Uterus (tissue), 4 donors: ENCODE results near the gene C15orf61. TPM values are rescaled to one million over a fixed set of nuclear protein-coding genes. Genes with fewer than 3 reads are reported as not detected.

Experiments
- DNase-seq, 2 donors: peaks; one replicate each; pipeline ENCODE4 v3.0.0-alpha.2; 2019 to 2020
- H3K27ac ChIP-seq, 2 donors: fragments of 200-600 bp; sonication (generic); 1 replicate in 1 of 2; 2 replicates in 1 of 2; pipeline ENCODE4 v1.5.1; 2016 to 2018
- H3K27me3 ChIP-seq, 2 donors: fragments of 200-600 bp; sonication (generic); one replicate each; pipeline ENCODE4 v1.5.1; 2018 to 2019; ENCODE audit warnings: control low read depth in 1 of 2
- H3K36me3 ChIP-seq, 2 donors: fragments of 200-600 bp; sonication (generic); one replicate each; pipeline ENCODE4 v1.5.1; 2019; ENCODE audit warnings: control low read depth in 1 of 2
- H3K4me1 ChIP-seq, 2 donors: fragments of 200-600 bp; sonication (generic); one replicate each; pipeline ENCODE4 v1.5.1; 2018 to 2019; ENCODE audit warnings: control low read depth in 1 of 2
- H3K4me3 ChIP-seq, 2 donors: fragments of 200-600 bp; sonication (generic); 1 replicate in 1 of 2; 2 replicates in 1 of 2; pipeline ENCODE4 v1.5.1; 2018 to 2019; ENCODE audit warnings: mild to moderate bottlenecking in 1 of 2
- H3K9me3 ChIP-seq, 2 donors: fragments of 200-600 bp; sonication (generic); one replicate each; pipeline ENCODE4 v1.5.1; 2019; ENCODE audit warnings: control low read depth in 1 of 2
- CTCF ChIP-seq, 4 experiments: fragments of 200-600 bp in 2 of 4; fragments of 450-650 bp in 2 of 4; sonication (generic) in 2 of 4; IDR thresholded peaks; one replicate each; pipeline ENCODE4 v1.5.1; 2016 to 2019; ENCODE audit warnings: antibody characterized with exemption in 4 of 4, mild to moderate bottlenecking in 2 of 4, moderate library complexity in 1 of 4
- POLR2A ChIP-seq, 2 donors: fragments of 450-650 bp; IDR thresholded peaks; one replicate each; pipeline ENCODE4 v1.6.1; 2016; ENCODE audit warnings: antibody characterized with exemption in 2 of 2, mild to moderate bottlenecking in 1 of 2, moderate library complexity in 1 of 2
- intact Hi-C: fragments of 100-400 bp; cut with DNase I; formaldehyde crosslinking; loops from one replicate; pipeline ENCODE4 v1.15.1; 2023; ENCODE audit warnings: low total_unique reads
- total RNA-seq, 4 donors: library from RNA; depleted of rRNA in 3 of 4; stranded (reverse); fragments of >200 nt in 3 of 4; gene quantifications; one replicate each; pipeline versions ENCODE4 v1.1.0 to v1.2.4, GENCODE V29; 2014 to 2023
- donor health status: DM: yes; HTN: yes; CAD: no.

Gene C15orf61
- total RNA-seq, 4 donors from 2014 or later, result 0.51 to 11.5 (median 4.9) TPM

- Histone ChIP-seq H3K27me3 (no peaks in the 10 kb centered on the region), H3K9me3 (no peaks in the 10 kb centered on the region), H3K36me3 (no peaks in the 10 kb centered on the region), H3K4me1 (no peaks in the 10 kb centered on the region), H3K4me3 (no peak overlapping the region), H3K27ac (no peak overlapping the region)
- TF ChIP-seq CTCF (IDR thresholded peaks at IDR 0.05) (no peak), POLR2A (IDR thresholded peaks at IDR 0.05) (no peak)
- DNase-seq, result no peak
- intact Hi-C loops, result no loop called here
These were observed 7.8 kb upstream of the C15orf61 start for GRCh38 chr15:67512933-67513714.

- no peak overlapping the region for H3K4me3 ChIP-seq
- no peaks in the 10 kb centered on the region for H3K9me3 ChIP-seq
- no peaks in the 10 kb centered on the region for H3K36me3 ChIP-seq
- TF ChIP-seq POLR2A (IDR thresholded peaks at IDR 0.05) (no peak), CTCF (IDR thresholded peaks at IDR 0.05) (no peak)
- H3K27ac ChIP-seq, result no peak overlapping the region
- no peak for DNase-seq
- no peaks in the 10 kb centered on the region for H3K27me3 ChIP-seq
- intact Hi-C loops, result no loop called here
- no peaks in the 10 kb centered on the region for H3K4me1 ChIP-seq
These were observed 5.8 kb upstream of the C15orf61 start for GRCh38 chr15:67515090-67515489.

- TF ChIP-seq POLR2A (IDR thresholded peaks at IDR 0.05), result no peak
- intact Hi-C loops, result no loop called here
- H3K4me3 ChIP-seq, result no peak overlapping the region
- no peaks in the 10 kb centered on the region for H3K27me3 ChIP-seq
- no peaks in the 10 kb centered on the region for H3K36me3 ChIP-seq
- no peaks in the 10 kb centered on the region for H3K9me3 ChIP-seq
- no peak overlapping the region for H3K27ac ChIP-seq
- no peaks in the 10 kb centered on the region for H3K4me1 ChIP-seq
- no peak for DNase-seq
These were observed 5.4 kb upstream of the C15orf61 start for GRCh38 chr15:67515557-67515956.

GRCh38 chr15:67520321-67521028, 456 bp upstream of the C15orf61 start:
- Histone ChIP-seq H3K27me3 (no peaks in the 10 kb centered on the region), H3K9me3 (no peaks in the 10 kb centered on the region), H3K36me3 (no peaks in the 10 kb centered on the region), H3K4me3 (peak overlapping the region; percentile 59 to 85), H3K4me1 (peaks cover 0 to 6% of the 10 kb centered on the region in 2 donors), H3K27ac (peak overlapping the region; percentile 97)
- intact Hi-C loops, result no loop called here
- no peak for DNase-seq
- TF ChIP-seq POLR2A (IDR thresholded peaks at IDR 0.05), result no peak
- TF ChIP-seq CTCF (IDR thresholded peaks at IDR 0.05), result no peak

GRCh38 chr15:67521783-67522568, 1.0 kb downstream of the C15orf61 start:
- DNase-seq, result no peak
- intact Hi-C loops, result no loop called here
- no peaks in the 10 kb centered on the region for H3K36me3 ChIP-seq
- H3K4me3 ChIP-seq, result peak overlapping the region; percentile 59 to 85
- no peaks in the 10 kb centered on the region for H3K27me3 ChIP-seq
- TF ChIP-seq CTCF (IDR thresholded peaks at IDR 0.05) (no peak), POLR2A (IDR thresholded peaks at IDR 0.05) (peak in 1 of 2 donors; percentile 15)
- no peaks in the 10 kb centered on the region for H3K9me3 ChIP-seq
- peak overlapping the region; percentile 97 for H3K27ac ChIP-seq
- H3K4me1 ChIP-seq, result peaks cover 0 to 6% of the 10 kb centered on the region in 2 donors
